Activated T-helper 1 cell treated with Interleukin-2 at 50 U/mL for 16 hours (primary cell): Measurements from ENCODE around the gene LIAS.
A peak's percentile ranks its signal among the peaks of the same experiment; 100 is the strongest.
"Not testable (repeated sequence)": the region's sequence is repeated elsewhere in the genome, so short reads cannot be mapped to it uniquely, and the experiment has no call there.

Experiments used
- DNase-seq: peaks from one replicate; pipeline ENCODE4 v3.0.0-alpha.2; 2020; ENCODE audit warnings: low read depth

The LIAS gene

GRCh38 chr4:39497909-39498726 is 39.3 kb downstream of the LIAS start:
- no peak for DNase-seq

DNA sequence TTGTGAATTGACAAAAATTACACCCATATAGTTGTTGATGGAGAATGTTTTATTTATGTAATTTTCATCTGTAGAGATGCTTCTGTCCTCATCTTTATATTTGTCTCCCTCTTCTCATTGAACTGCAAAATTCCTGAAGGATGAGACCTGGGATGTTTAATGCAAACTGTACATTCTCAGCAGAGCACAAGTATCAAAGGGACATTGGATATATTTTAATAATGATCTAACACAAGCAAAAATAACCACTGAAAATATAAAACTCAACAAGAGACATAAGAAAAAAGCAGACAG is 39.8 kb downstream of the LIAS start:
- DNase-seq: no peak

DNA sequence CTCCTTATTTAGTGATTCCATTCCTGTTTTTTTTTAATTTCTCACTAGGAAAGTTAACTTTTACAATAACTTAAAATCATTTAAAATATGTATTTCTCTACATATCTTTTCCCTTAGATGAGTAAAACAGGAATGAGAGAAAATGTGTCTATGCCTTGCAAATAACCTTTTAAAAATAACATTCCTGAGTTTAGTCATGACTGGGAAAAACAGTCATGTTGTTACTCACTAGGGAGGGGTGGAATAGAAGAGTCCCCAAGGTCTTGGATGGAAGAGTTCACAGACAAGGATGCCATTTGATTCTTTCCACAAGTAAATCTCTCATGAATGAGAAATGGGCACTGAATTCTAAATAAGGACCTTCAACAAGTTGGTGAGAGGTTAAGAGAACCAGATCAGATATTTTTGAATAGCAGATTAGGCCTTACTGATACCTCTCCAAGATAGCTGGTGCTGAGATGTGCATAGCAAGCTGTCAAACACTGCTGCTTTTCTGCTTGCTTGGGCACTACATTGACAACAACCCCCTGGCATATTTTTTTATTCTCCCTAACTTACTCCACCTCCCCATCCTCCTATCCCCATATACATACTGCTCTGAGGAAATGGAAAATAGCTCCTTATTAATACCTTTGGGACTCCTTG is 43.3 kb downstream of the LIAS start:
- DNase-seq: no peak

DNA sequence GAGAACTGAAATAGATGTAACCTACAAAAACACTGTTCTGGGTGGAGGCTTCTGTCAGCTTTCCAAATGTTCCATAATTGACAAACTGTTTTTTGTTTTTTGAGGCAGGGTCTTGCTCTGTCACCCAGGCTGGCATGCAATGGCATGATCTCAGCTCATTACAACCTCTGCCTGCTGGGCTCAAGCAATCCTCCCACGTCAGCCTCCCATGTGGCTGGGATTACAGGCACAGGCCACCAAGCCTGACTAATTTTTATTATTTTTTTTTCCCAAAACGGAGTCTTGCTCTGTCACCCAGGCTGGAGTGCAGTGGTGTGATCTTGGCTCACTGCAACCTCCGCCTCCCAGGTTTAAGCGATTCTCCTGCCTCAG is 43.8 kb downstream of the LIAS start:
- DNase-seq: not testable (repeated sequence)

GRCh38 chr4:39504538-39504937 is 45.7 kb downstream of the LIAS start:
- no peak for DNase-seq

- no peak for DNase-seq
These were observed 46.7 kb downstream of the LIAS start for GRCh38 chr4:39505581-39505980.

DNA sequence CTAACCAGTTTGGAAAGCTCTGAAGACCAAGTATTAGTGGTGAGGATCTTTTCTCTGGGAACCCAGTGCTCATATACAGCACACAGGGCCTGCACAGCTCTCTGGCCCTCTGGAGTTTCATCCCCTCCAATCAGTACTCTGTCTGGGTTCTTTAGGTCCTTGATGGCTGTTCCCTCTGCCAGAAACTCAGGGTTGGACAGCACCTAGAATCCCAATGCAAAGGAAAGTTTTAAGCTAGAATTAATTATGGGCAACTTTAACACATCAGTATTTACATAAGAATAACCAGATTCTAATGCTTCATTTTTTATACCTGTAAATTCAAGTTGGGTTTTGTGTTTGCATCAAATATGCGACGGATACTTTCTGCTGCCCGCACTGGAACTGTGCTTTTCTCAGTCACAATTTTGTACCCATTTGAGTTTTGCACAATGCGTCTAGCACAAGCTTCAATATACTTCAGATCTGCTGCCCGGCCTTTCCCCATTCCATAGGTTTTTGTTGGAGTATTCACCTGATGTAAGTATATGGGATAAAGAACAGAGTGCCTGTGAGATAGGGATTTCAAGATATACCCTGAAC is 51.6 kb downstream of the LIAS start:
- no peak for DNase-seq

GRCh38 chr4:39514266-39514665 is 55.4 kb downstream of the LIAS start:
- not testable (repeated sequence) for DNase-seq

DNA sequence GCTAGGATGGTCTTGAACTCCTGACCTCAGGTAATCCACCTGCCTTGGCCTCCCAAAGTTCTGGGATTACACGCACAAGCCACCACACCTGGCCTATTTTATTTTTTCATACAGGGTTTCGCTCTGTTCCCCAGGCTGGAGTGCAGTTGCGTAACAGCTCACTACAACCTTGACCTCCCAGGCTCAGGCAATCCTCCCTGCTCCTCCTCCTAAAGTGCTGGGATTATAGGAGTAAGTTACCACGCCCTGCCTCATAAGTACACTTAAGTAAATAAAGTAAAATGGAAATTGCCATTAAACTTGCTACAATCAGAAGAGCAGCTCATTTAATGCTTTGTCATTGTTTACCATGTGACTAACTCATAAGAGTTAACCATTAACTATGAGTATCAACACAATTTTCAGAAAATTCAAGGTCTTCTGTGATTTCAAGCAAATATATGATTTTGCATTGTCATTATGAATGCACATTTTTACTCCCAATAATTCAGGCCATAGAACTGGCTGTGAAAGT is 56.1 kb downstream of the LIAS start:
- DNase-seq: no peak

DNA sequence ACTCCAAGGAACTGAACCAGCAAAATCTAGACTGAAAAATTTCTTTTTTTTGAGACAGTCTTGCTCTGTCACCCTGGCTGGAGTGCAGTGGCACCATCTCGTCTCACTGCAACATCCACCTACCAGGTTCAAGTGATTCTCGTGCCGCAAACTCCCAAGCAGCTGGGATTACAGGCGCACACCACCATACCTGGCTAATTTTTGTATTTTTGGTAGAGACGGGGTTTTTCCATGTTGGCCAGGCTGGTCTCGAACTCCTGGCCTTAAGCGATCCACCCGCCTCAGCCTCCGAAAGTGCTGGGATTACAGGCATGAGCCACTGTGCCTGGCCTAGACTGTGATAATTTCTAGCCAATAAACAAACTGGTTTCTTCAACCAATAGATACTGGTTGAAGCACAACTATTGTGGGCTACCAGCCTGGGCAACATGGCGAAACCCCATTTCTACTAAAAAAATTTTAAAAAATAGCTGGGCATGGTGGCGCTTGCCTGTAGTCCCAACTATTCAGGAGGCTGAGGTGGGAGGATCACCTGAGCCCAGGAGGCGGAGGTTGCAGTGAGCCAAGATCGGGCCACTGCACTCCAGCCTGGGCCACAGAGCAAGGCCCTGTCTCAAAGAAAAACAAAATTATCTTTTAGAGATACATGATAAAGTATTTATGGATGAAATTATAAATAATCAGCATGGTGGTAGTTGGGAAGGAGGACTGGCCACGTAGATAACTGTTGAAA is 57.0 kb downstream of the LIAS start:
- not testable (repeated sequence) for DNase-seq

GRCh38 chr4:39516407-39516966 is 57.6 kb downstream of the LIAS start:
- no peak for DNase-seq

DNA sequence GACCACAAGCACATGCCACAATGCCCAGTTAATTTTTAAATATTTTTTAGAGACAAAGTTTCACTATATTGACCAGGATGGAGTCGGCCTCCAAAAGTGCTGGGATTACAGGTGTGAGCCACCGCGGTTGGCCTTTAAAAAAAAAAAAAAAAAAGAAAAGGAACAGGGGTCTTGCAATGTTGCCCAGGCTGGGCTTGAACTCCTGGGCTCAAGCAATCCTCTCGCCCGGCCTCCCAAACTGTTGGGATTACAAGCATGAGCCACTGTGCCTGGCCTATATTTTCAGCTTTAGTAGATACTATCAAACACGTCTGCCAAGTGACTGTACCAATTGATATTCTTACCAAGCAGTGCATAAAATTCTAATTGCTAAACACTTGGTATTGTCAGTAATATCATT is 59.6 kb downstream of the LIAS start:
- no peak for DNase-seq

DNA sequence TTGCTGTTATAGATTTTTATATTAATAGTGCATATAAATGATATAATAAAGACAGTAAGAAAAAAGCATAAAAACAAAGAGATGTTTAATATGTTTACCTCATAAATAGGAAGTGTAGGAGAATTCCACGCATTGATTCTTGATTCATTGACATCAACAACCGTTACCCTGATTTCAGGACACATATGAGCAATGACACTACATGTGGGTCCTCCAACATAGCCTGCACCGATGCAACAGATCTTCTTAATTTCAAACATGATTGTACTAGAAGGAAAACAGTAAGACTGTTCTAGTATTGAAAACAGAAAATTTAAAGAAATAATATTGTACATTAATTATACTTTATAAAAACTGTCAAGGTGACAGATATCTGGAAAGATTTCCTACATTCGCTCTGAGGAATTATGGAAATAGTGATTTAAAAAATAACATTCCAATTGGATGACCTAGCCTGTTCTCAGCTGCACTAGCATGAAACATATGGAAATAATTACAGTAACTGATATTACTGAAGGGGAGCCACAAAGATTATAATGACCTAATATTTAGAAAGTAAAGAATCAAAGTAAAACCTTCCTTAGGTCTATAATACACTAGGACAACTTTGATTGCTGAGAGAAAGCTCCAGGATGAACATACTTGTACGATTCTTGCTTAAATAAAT is 62.5 kb downstream of the LIAS start:
- DNase-seq: no peak

DNA sequence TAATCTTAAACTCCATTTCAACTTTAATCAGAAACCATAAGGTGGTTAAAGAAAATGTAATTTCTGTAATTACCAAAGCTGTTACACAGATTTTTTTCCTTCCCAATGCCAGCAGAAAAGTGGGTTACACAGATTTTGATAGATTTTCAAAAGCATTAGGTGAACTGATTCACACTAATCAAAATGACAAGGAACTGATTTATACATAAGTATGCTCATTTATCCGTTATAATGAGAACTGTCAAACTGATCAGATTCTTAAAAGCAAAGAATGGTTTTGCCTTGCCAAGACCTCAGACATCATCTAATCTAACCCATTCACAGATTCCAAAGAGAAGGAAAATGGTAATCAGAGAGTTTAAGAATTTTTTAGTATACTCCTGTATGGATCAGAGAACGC is 63.2 kb downstream of the LIAS start:
- no peak for DNase-seq

DNA sequence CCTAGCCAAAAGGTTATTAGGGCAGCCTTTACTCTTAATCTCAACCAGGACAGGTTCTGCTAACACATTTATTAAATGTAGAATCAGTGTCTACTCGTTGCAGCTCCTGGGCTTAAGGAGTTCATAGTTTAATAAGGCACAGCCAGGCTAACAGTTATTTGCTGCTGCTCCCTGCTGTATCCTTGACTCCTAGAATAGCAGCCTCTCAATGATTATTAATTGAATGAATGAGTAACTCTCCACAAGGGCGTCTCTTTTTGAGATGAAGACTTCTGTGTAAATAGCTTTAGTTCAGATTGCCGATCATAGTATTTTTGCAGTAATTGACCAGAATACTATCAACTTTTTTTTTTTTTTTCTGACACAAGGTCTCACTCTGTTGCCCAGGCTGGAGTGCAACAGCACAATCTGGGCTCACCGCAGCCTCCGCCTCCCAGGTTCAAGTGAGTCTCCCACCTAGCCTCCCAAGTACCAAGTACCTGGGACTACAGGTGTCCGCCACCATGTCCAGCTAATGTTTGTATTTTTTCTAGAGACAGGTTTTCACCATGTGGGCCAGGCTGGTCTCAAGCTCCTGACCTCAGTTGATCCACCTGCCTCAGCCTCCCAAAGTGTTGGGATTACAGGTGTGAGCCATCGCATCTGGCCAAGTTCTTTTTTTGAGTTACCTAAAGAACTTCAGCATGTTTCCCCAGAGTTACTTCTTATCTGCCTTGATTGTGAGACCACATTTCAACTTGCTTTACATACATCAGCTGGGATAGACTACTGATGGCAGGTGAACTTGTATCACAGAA is 65.5 kb downstream of the LIAS start:
- no peak for DNase-seq

DNA sequence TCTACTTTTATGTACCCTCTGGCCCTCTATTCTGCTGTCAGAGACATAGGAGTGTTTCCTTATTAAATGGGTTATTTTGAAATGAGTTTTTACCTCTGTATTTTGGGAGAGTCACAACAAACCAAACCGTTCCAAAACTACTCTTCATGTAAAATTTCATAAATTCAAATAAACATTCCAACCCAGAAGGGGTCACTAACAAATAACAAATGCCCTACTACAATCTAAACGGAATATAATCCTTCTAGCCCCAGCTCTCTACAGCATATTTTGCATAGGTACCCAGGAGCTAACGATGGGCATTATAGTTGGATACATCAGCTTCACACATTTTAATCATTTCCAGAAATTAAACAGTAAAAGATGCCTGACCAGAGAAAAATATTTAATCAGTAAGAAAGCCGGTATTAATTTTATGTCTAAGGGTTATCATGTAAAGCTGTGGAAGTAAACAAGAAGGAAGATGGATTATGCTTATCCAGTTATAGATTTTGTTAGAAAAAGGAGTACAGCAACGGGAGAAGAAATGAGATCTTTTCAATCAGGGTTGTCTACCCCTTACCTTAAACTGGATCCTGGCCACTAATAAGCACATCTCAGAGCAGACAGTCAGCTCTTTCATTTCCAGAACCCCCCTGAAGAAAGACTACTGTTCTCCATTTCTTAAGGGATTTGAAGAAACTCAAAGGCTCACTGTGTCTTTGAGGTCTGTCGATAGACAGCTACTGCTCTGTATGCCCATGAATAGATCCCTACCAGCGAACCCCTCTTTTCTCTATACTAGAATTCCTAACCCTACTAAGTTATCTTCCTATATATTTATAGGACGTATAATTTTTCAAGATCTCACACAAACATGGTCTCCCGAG is 67.2 kb downstream of the LIAS start:
- no peak for DNase-seq

DNA sequence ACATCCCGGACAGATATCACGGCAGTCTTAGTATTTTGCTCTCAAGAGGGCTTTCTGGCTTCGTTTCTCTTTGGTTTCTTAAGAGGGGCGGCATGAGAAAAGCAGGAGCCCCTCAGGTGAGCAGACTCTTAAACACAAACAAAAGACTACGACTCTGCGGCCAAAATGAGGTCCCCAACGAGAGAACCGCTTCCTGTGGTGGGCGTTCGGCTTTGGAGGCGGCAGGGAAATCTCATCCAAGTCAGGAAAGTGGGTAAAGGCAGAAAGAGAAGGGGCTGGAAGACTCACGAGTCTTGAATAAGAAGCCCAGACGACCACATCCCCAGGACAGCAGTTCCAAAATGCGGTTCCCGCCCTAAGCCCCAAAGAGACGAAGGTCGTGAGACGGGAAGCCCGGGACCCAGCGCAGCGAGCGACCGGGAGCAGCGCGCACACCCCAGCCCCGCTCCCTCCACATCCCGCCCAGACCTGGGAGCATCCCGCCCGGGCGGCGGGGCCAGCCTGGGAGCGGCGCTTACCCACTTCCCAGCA is 68.0 kb downstream of the LIAS start:
- DNase-seq: no peak

- DNase-seq: peak; percentile 88
These were observed 68.6 kb downstream of the LIAS start, which contains the start of gene UGDH for GRCh38 chr4:39527296-39528060. TSS of gene UGDH (minus strand) at chr4:39527439. CDS start at chr4:39521512, 5,927 bp downstream.

DNA sequence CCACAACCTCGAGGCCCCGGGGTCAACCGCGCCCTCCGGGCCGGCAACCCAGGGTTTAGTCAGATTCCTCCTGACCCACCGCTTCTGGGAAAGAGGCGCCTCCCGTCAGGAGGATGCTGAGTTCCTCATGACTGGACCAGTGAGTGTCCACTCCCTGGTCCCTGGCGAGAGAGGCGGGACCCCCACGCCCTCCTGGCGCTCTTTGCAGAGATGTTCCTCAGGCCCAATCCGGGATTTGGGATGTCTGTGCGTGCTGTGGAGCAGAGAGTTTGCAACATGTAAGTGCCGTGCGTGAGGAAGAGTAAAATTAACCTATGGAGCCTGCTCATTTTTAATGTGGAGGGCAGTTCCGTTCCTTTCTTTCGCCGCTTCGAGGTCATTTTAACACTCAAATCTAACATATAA is 69.2 kb downstream of the LIAS start:
- no peak for DNase-seq
